ENCODE data around the gene AP3S1.
"Not testable (repeated sequence)": the region's sequence is repeated elsewhere in the genome, so short reads cannot be mapped to it uniquely, and the experiment has no call there.

AP3S1 gene

DNA sequence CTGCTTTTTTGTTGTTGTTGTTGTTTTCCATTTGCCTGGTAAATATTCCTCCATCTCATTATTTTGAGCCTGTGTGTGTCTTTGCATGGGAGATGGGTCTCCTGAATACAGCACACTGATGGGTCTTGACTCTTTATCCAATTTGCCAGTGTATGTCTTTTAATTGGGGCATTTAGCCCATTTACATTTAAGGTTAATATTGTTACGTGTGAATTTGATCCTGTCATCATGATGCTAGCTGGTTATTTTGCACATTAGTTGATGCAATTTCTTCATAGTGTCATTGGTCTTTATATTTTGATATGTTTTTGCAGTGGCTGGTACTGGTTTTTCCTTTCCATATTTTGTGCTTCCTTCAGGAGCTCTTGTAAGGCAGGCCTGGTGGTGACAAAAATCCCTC, 16.8 kb upstream of the AP3S1 start:
- DNase-seq (ENCODE audit: low read depth in 2 of 2), result not testable (repeated sequence)

DNA sequence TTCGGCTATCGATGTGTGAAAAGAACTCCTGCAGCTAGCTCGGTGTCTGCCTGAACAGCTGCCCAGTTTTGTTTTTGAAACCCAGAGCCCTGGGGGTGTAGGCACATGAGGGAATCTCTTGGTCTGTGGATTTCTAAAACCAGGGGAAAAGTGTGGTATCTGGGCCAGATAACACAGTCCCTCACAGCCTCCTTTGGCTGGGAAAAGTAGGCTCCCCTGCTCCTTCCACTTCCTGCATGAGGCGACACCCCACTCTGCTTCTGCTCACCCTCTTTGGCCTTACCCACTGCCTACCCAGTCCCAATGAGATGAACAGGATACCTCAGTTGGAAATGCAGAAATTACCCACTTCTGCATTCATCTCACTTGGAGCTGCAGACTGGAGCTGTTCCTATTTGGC, 15.8 kb upstream of the AP3S1 start:
- DNase-seq (ENCODE audit: low read depth in 2 of 2), result no peak

DNA sequence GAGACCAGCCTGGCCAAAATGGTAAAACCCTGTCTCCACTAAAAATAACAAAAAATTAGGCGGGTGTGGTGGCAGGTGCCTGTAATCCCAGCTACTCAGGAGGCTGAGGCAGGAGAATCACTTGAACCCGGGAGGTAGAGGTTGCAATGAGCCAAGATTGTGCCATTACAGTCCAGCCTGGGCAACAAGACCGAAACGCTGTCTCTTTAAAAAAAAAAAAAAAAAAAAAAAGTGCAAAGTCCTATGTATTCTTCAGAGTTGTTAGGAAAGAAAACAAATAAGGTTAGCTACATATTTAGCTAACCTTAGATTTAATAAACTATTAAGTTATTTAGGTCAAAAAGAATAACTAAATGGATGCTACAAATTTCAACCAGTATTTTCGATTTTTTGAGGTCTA, 11.8 kb upstream of the AP3S1 start:
- DNase-seq (ENCODE audit: low read depth in 2 of 2), result no peak

DNA sequence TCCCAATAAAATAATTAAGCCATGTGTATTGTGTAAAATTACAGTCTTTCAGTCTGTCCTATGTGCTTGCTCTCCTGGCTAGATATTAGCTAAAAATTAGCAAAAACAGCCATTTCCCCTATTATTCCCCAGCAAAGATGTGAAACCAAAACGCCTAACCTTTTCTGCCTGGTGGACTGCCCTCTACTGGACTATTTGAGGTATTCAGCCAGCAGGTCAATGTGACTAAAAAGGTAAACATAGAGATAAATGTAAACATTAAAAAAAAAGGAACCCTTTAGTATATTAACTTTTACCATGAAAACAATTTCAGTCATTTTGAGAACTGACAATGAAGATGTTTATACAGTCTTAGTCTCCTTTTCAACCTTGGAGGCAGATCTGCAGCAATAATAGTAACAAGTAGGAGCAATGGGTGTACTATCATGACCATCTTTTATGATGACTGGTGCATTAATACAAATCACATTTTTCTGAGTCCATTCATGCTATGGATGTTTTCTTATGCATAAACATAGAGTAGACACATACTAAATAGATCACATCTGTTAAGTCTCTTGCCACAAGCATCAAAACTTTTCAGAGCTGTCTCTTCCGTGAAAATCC, 10.5 kb upstream of the AP3S1 start:
- DNase-seq (ENCODE audit: low read depth in 2 of 2), result no peak

DNA sequence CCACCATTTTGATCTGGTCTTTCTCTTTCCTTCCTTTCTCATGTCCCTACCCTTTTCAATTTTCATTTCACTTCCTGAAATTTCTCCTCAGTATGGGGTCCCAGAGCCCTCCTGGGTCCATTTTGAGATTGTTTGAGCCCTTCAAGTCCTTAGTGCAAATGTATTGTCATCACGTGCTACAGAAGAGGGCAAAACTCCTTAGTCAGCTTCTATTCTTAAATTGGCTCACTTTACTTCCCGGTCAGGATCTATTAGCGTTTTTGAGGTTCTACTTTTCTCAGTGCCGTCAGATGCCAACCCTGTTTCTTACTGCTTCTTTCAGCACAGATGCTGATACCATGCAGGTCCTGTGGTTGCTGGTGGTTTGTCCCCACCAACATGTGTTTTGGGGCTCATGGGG, 6.3 kb upstream of the AP3S1 start:
- DNase-seq (ENCODE audit: low read depth in 2 of 2), result no peak

DNA sequence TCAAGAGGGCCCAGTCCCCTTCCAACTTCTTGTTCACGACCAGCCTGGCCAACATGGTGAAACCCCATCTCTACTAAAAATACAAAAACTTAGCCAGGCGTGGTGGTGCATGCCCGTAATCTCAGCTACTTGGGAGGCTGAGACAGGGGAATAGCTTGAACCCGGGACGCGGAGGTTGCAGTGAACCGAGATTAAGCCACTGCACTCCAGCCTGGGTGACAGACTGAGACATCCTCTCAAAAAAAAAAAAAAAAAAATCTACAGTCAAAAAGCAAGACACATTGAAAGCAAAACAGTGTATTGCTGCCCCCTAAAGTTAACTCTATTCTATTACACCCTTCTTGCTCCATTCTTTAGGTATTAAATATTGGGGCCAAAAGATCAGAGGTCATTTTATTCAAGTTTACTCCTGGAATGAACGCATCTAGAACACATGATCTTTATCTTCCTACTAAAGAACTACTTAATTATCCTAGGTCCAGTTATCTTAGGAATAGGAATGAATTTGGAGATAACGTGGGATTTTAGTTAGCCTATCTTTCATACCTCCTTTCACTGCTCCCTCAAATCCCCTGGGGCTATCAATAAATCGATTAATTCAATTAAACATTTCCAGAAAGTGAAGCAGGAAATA, 2.7 kb upstream of the AP3S1 start:
- DNase-seq (ENCODE audit: low read depth in 2 of 2), result no peak

DNA sequence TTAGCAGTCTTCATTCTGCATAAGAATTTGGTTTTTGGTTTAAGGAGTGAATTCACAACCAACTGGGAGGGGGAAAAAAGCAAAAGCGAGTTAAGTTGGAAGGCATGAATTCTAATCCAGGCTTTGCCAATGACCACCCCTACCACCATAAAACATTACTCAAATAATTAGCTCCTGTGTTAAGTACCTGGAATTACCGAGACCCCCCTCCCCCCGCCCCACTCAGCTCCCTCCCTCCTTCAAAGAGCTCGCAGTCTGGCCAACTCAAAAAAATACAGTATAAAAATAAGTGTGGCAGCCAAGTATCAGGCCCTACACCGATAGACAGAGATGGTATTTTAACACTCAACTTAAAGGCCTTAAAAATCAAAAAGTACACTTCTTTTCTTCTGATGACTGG, 862 bp upstream of the AP3S1 start:
- no peak for DNase-seq (ENCODE audit: low read depth in 2 of 2)

DNA sequence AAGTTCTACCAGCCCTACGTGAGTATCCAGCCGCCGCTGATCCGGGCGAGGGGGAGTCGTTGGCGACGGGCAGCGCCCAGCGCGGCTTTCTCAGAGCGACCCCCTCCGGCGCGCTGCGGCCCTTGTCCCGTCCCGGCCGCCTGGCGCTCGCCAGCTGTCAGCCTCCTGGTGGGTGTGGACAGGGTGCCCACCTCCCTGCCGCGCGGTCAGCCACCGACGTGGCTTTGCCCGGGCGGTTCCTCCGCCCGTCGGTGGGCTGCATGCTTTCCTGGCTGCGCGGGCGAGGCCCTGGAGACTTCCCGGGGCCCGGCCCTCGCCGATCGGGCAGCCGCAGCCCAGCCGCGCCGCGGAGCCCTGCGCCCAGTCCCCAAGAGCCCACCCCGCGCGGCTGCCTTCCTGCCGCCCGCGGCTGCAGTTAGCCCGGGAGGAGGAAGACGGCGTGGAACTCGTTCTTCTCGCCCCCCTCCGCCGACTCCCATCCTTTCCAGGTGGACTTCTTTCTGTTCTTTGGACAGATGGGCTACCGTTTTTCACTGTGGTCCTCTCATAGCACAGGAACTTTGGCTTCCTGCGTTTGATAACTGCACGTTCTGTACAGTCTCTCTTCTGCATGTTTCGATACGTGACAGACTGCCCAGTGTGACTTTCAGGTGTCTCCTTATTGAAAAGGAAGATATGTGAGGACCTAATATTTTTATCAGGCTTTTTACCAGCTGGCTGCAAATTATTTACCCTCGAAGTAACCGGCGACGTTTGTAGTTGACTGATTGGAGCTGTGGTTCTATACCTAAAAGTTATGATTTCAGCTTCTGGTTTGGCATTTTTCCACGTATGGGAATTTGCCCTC, 577 bp downstream of the AP3S1 start:
- DNase-seq (ENCODE audit: low read depth in 2 of 2), result no peak

DNA sequence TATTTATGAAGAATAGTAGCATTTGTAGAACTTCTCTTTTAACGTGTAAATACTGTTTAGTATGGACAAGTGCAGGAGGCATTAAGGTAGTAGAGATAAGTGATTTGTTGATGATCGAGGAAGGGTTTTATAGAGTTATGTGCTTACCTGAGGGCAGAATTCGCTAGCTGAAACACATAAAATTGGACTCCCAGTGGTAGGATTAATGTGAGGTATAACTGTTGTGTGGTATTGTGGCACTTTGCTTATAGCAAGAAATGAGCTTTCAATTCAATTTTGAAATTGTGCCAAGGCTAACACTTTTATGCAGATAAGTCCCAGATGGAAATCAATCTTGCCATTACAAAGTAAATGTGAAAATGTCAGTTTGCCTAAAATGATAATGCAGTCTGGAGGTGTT, 1.2 kb downstream of the AP3S1 start:
- DNase-seq (ENCODE audit: low read depth in 2 of 2), result no peak

DNA sequence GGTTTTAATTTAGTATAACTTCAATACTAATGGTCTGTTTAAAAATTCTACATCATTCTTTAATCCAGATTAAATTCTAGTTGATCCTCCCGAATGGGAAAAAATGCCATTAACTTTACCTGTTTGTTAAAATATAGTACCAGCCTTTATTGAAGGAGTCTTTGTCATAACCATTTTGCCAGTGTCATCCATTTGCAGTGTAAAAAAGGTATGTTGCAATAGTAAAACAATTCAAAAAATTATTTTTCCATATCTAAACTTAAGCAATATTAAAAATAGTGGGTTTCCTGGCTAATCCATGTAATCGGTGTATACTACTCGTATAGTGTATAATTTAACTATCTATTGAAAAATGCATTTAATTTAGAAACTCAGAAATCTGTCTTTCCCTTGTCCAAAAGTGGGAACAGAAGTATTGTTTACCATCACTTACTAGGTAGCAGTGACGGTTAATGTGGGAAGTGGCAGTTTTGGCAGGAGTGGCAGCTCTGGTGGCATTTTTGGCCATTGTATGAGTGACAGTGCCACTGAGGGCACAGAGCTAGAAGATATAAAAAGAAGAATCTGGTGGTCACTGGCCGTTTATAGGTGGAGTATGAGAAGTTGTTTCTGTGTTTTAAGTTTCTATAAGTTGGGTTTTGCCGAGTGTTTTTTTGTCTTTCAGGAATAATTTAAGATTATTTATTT, 1.9 kb downstream of the AP3S1 start:
- no peak for DNase-seq (ENCODE audit: low read depth in 2 of 2)

DNA sequence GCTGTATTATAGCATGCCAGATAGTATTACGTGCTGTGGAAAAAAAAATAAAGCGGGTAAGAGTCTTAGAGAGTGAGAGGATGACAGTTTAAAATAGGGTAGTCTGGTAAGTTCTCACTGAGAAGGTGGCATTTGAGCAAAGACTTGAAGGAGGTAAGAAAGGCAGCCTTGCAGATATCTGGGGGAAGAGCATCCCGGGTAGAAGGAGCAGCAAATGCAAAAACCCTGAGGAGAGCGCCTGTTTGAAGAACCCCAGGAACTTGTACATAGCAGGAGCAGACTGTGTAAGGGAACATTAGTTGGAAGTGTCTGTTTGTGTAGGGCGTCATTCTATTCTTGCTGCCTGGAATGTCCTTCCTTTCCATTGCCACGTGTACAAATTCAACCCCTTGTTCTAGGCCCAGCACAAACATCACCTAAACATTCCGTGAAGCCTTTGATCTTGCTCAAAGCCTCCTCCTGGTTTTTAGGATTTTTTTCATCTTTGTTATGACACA, 2.6 kb downstream of the AP3S1 start:
- DNase-seq (ENCODE audit: low read depth in 2 of 2), result no peak

DNA sequence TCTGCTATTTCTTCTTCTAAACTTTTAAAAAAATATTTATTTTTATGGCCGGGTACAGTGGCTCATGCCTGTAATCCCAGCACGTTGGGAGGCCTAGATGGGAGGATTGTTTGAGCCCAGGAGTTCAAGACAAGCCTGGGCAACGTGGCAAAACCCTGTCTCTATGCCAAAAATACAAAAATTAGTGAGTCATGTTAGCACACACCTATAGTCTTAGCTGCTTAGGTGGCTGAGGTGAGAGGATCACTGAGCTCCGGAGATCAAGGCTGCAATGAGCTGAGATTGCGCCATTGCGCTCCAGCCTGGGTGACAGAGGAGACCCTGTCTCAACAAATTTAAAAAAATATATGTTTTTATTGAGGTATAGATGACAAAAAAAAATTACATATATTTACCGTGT, 5.6 kb downstream of the AP3S1 start:
- DNase-seq (ENCODE audit: low read depth in 2 of 2), result no peak

DNA sequence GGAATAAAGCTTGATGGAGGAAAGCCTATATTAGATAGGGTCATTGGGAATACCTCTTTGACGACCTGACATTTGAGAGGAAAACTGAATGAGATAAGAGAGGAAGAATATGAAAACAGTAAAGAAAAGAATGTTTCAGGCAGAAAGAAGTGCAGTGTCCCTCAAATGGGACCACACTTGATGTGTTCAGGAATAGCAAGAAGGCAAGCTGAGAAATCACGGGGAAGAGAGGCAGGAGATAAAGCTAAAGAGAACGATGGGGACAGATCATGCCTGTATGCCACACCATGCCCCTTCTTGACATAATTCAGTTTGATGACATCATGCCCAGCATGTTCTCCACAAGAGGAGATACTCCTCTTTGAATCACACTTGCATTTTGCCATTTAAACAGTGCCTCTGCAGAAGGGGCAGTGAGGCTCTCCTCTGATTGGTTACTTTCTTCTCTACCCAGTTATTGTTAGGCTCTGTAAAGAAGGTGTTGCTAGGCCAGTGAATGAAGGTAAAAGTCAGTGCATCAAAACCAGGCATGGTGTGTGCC, 7.6 kb downstream of the AP3S1 start:
- DNase-seq (ENCODE audit: low read depth in 2 of 2), result no peak

DNA sequence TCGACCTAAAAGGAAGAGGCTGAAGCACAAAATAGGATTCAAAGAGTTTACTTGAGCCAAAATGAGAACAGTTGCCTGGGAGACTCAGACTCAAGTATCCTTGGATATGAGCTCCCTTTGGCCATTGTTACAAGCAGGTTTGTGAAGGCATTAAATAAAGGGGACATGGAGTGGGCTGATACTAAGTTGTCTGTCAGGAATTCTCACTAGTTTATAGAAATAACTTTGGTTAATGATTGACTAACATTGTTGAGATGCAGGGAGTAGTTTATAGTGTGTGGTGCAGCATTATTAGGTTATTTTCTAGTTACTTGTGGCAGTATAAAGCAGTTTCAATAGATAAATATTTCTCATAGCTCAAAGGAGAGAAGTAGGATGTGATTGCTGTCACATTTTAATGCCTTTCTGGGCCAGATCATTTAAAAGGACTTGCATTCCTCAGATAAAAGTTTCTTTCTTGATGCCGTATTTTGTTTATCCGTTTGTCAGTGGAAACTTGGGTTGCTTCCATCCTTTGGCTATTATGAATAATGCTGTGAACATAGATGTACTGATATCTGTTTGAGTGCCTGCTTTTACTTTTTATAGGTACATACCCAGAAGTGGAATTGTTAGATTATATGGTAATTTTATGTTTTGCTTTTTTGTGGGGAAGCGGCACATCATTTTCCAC, 9.1 kb downstream of the AP3S1 start:
- DNase-seq (ENCODE audit: low read depth in 2 of 2), result no peak

DNA sequence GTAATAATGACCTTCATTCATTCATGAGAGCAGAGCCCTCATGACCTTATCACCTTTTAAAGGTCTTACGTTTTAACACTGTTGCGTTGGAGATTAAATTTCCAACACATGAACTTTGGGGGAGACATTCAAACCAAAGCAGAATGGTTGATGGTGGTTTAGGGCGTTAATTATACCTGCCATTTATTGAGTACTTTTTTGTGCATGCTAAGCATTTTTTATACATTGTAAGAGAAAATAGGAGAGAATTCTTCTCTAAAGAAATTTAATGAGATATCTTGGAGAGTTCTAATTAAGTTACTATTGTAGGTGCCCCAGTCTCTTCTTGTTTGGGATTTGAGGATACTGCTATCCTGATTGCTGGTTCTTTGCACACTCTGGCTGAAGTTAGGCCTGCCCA, 12.4 kb downstream of the AP3S1 start:
- DNase-seq (ENCODE audit: low read depth in 2 of 2), result no peak

DNA sequence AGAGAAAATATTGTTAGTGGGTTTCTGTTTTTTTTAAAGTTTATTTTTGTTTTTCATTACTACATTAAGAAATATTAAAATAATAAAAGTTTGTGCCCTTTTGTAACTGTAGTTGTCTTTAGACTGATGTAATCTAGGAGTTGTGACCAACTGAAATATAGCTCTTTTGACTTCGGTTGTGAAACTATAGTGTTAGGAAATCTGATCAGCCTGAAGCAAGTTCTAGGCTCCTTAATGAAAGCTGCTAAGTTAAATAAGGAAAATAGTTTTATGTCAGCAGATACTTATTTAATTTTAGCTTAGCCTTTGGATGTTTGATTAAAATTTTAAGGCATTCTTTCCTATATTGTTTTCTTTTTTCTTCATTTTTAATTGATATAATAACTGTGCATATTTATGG, 14.2 kb downstream of the AP3S1 start:
- DNase-seq (ENCODE audit: low read depth in 2 of 2), result no peak

DNA sequence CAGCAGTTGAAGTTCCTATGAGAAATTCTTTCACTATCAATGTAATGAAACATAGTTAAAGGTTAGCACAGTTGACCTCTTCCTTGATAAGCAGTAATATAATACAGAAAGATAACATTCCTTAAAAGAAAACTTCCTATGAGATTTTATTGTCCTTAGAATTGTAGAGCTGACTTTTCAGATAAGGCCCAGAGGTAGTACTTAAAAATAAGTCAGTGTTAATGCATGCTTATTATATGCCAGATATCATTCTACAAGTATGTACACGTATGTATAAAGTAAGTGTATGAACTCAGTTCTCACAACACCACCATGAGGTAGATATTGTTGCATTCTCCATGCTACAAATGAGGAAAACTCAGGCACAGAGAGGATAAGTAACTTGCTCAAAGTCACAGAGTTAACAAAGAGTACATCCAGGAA, 15.3 kb downstream of the AP3S1 start:
- DNase-seq (ENCODE audit: low read depth in 2 of 2), result no peak

DNA sequence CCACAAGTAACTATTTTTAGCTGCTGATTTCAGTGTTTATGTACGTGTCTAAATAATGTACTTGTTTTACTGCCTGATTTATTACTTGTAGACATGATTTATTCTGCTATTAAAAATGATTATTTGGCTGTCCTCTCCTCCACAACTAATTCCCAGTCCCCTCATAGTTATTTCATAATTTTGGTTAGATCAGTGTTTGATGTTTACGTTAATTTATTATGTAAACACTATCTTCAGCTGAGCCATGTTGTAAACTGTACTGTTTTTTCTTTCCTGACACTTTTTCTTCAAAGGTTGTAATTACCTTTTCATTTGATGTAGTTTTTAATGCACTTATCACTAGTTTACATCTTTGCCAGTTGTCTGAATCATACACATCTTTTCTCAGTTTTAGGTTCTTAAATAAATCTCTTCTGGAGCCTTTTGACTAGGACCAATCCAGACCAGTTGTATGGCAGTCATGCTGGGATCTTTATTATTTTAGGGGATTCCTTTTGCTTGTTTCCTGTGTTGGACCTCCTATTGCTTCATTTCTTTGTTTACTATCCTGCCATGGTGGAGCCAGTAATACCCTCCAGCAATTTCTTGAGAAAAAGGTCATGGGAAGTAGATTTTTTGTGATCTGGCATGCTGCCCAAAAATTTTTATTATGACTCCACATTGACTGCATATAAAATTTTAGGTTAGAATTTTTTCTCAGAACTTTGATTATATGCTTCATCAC, 16.1 kb downstream of the AP3S1 start:
- DNase-seq (ENCODE audit: low read depth in 2 of 2), result no peak

DNA sequence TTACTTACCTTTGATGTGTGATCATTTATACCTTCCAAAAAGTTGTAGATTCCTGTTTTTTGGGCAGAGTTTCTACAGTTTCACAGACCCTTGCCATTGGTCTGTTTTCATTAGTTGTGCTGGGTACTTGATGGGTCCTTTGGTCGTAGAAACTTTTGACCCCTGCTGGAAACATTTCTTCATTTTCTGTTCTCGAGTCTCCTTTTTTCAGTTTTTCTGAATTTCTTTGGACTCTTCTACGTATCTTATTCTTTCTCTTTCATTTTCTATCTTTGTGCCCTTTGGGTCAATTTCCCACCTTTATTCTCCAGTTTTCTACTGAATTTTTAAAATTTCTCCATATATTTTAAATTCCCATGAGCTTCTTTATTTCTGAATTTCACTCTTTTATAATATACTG, 16.7 kb downstream of the AP3S1 start:
- no peak for DNase-seq (ENCODE audit: low read depth in 2 of 2)

DNA sequence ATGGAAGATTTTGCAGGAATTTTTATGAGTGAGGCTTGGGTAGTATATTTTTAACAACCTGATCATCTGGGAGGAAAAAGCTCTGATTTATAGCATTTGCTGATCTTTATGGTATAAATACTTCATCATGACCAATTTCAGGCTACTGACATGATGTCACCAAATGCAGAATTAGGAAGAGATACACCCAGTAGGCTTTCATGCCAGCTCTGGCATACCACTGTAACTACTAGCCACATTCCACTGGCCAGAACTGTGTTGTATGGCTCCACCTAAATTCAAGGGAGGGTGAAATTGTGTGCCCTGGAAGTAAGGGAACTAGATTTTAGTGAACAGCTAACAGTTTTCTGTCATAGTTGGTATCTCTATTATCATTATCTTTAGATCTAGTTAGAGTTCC, 17.6 kb downstream of the AP3S1 start:
- DNase-seq (ENCODE audit: low read depth in 2 of 2), result no peak

DNA sequence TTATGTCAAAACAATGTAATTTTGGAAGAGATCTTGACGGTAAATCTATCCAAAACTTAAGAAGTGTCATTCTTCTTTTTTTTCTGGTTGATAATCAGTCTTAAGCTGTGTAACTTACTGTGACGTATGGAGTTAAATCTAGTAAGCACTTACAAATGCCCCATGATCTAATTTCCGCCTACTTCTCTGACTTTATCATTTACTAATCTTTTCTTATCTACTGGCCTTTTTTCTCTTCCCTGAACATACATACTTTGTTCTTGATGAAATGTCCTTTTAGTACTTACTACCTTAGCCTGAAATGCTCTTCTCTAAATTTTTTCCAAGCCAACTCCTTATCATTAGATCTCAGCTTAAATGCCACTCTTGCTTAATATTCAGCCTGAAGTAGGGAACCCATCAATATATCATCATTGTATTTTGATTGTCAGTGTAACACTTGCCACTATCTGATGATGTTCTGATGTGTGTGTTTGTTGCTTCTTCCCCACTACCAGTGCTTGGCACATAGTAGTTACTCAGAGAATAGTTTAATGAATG, 27.6 kb downstream of the AP3S1 start:
- no peak for DNase-seq (ENCODE audit: low read depth in 2 of 2)
